ENCODE measurements around the gene COL9A3. TPM values are rescaled to one million over a fixed set of nuclear protein-coding genes. Genes with fewer than 3 reads are reported as not detected.

Gene COL9A3
- total and polyA plus RNA-seq, 2 donors from 2014 or later: 2.3 to 4.3 TPM

GRCh38 chr20:62819494-62820174 is 2.8 kb downstream of the COL9A3 start:
- no peak overlapping the region for H3K4me3 ChIP-seq (ENCODE audit: low read length in 3 of 3)
- FAIRE-seq: no peak
- H3K9me3 ChIP-seq (ENCODE audit: control insufficient read depth in 2 of 3, insufficient read depth in 1 of 3, low read length in 3 of 3): no peaks in the 10 kb centered on the region
- peaks cover 0 to 18% (median 0%) of the 10 kb centered on the region in 3 donors for H3K4me1 ChIP-seq (ENCODE audit: control insufficient read depth in 2 of 3, insufficient read depth in 2 of 3, low read depth in 1 of 3, low read length in 3 of 3)
- no peak overlapping the region for H3K9ac ChIP-seq (ENCODE audit: low read length in 3 of 3)
- peaks cover 4% of the 10 kb centered on the region for H3K27me3 ChIP-seq (ENCODE audit: control insufficient read depth, insufficient read depth, low read length)
- TF ChIP-seq, protein P1, sequence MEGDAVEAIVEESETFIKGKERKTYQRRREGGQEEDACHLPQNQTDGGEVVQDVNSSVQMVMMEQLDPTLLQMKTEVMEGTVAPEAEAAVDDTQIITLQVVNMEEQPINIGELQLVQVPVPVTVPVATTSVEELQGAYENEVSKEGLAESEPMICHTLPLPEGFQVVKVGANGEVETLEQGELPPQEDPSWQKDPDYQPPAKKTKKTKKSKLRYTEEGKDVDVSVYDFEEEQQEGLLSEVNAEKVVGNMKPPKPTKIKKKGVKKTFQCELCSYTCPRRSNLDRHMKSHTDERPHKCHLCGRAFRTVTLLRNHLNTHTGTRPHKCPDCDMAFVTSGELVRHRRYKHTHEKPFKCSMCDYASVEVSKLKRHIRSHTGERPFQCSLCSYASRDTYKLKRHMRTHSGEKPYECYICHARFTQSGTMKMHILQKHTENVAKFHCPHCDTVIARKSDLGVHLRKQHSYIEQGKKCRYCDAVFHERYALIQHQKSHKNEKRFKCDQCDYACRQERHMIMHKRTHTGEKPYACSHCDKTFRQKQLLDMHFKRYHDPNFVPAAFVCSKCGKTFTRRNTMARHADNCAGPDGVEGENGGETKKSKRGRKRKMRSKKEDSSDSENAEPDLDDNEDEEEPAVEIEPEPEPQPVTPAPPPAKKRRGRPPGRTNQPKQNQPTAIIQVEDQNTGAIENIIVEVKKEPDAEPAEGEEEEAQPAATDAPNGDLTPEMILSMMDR (IDR thresholded peaks at IDR 0.05; ENCODE audit: borderline replicate concordance, extremely low read depth, insufficient read depth): no peak
- H3K27ac ChIP-seq (ENCODE audit: low read depth in 2 of 2, low read length in 2 of 2): no peak overlapping the region
- intact Hi-C loops (cut with DNase I): no loop called here
- H3K36me3 ChIP-seq (ENCODE audit: control insufficient read depth in 2 of 3, insufficient read depth in 3 of 3, low read length in 3 of 3): no peaks in the 10 kb centered on the region
- DNase-seq: no peak

GRCh38 chr20:62820208-62820961 is 3.5 kb downstream of the COL9A3 start:
- FAIRE-seq (no peak), DNase-seq (no peak)
- Histone ChIP-seq H3K9ac (ENCODE audit: low read length in 3 of 3) (no peak overlapping the region), H3K27me3 (ENCODE audit: control insufficient read depth, insufficient read depth, low read length) (peaks cover 4% of the 10 kb centered on the region), H3K27ac (ENCODE audit: low read depth in 2 of 2, low read length in 2 of 2) (no peak overlapping the region), H3K36me3 (ENCODE audit: control insufficient read depth in 2 of 3, insufficient read depth in 3 of 3, low read length in 3 of 3) (no peaks in the 10 kb centered on the region), H3K4me1 (ENCODE audit: control insufficient read depth in 2 of 3, insufficient read depth in 2 of 3, low read depth in 1 of 3, low read length in 3 of 3) (peaks cover 0 to 18% (median 0%) of the 10 kb centered on the region in 3 donors), H3K9me3 (ENCODE audit: control insufficient read depth in 2 of 3, insufficient read depth in 1 of 3, low read length in 3 of 3) (no peaks in the 10 kb centered on the region), H3K4me3 (ENCODE audit: low read length in 3 of 3) (no peak overlapping the region)
- intact Hi-C loops (cut with DNase I): no loop called here
- TF ChIP-seq, protein P1 (IDR thresholded peaks at IDR 0.05; ENCODE audit: borderline replicate concordance, extremely low read depth, insufficient read depth): no peak

DNA sequence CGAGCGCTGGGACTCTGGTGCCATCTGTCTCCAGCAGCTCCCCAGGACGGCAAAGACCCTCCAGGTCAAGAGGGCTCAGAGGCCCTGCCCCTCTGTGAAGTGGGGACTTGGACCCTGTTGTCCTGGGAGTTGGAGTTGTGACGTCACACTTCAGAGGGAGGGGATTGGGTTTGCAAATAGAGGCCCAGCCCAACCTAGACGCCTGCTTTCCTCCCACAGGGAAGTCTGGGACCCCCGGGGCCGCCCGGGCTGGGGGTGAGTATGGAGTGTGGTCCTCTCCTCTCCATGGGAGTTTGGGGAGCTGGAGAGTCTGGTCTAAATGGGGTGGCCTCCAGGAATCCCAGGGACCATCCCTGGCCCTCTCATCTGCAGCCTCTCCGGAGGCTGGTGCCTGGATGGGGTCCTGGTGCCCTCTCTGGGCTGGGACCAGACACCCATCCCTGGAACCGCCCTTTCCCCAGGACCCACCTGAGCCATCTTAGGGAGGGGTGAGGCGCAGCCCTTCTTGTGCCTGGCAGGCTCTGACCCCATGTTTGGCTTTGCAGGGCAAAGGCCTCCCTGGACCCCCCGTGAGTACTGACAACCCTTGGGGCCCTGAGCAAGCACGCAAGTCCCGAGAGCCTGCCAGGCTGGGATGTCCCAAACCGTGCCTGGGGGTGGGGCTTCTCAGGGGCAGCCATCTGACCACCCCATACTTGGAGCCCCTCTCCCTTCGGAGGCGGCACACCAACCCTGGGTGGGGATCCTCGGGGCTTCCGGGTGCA is 4.3 kb downstream of the COL9A3 start:
- no peak overlapping the region for H3K4me3 ChIP-seq (ENCODE audit: low read length in 3 of 3)
- FAIRE-seq: no peak
- TF ChIP-seq, protein P1 (IDR thresholded peaks at IDR 0.05; ENCODE audit: borderline replicate concordance, extremely low read depth, insufficient read depth): no peak
- H3K4me1 ChIP-seq (ENCODE audit: control insufficient read depth in 2 of 3, insufficient read depth in 2 of 3, low read depth in 1 of 3, low read length in 3 of 3): peaks cover 0 to 16% (median 0%) of the 10 kb centered on the region in 3 donors
- no peak overlapping the region for H3K27ac ChIP-seq (ENCODE audit: low read depth in 2 of 2, low read length in 2 of 2)
- H3K9ac ChIP-seq (ENCODE audit: low read length in 3 of 3): no peak overlapping the region
- DNase-seq: no peak
- H3K36me3 ChIP-seq (ENCODE audit: control insufficient read depth in 2 of 3, insufficient read depth in 3 of 3, low read length in 3 of 3): no peaks in the 10 kb centered on the region
- intact Hi-C loops (cut with DNase I): no loop called here
- no peaks in the 10 kb centered on the region for H3K27me3 ChIP-seq (ENCODE audit: control insufficient read depth, insufficient read depth, low read length)
- no peaks in the 10 kb centered on the region for H3K9me3 ChIP-seq (ENCODE audit: control insufficient read depth in 2 of 3, insufficient read depth in 1 of 3, low read length in 3 of 3)

All from kidney (tissue), 14 donors.